Measurements from ENCODE around the gene ENOX2.

ENOX2 gene

DNA sequence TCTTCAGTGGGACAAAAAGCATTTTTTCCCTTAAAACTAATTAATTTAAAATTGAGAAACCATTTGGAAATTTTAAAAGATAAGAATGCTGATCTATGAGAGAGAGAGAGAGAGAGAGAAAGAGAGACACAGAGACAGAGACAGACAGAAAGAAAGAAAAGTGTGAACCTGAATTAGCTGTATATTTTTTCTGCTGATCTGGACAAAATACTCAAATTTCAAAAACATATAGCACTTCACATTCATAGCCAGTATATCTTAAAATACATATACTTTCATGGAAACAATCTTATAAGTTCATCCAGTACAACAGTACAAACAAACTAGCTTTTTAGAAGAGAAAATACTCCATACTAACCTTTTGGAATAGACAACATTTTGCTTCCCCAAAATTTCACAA, 18.4 kb downstream of the ENOX2 start:
- no peak for DNase-seq

DNA sequence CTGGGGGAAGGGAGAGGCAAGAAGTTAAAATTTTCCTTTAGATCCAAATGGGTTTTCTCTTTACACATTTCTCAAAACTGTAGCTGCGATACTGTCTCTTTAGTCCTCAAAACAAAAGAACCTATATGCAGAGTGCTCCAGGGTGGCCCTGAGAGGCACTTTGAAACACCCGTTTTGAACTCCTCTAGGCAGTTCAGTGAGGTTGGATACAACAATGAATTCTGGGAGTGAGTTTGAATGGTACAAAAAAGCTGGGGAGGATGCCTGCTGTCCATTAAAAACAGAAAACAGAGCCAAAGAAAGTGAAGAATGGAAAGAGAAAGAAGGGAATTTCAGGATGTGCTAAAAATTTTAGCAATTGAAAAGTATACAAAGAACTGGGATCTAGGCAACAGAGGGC, 23.1 kb downstream of the ENOX2 start:
- DNase-seq, result no peak

DNA sequence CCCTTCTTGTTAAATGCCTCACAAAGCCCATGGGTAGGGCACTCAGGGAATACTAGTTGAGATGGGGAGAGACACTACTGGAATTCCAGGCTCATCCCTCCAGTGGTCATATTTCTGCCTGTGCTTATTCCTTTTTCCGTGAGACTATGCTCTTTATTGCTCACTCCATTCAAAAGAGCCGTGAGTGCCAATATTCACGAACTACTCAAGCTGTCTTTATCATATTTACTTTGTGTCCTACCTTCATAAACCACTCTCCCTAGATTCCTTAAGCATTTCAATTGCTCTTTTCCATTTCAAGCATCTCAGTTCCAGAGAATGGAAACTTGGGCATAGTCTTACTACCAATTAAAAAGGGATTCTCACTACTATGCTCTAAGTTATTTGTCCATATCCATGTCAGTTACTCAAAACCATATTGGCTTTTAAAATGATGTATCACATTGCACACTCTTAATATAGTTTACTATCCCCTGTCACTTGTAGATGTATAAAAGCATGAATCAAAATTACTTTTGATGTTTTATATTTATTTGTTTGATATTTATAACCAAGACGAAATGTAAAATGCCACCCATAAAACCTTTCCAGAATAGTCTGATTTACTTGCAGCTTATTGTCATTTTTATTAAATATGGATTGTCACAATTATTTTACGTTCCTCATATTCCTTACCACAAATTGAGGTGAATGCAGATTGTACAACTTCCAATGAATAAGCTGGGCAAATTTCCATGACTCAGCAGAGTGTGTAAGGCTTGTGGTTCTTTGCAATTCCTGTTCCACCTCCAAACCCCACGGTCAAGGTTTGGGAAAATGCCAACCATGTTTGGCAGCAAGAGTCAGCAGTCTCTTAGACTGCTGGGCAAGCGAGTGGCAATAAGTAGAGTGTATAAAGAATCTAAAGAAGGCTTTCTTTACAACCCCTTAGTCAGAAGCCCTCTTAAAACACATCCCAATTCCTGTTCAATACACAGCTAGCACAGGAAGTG, 24.4 kb downstream of the ENOX2 start:
- no peak for DNase-seq

DNA sequence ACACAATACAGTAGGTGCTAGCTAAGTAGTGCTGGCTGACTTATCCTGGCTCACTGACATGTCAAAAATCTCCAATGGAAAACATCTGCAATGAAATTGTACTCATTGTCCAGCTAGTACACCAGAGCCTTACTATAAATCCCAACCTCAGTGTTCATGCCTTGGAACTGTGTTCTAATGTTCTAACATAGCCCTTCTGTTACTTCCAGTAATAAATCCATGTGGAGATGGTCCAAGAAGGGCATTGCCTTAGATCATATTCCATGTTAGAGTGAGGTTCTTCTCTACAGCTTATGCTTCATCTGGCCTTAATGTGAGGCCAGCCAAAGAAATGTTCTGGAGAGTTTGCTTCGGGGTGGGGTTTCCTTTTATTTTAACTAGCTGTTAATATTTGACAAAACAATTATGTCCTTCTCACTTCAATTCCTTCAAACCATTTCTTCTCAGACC, 25.1 kb downstream of the ENOX2 start:
- DNase-seq, result no peak

DNA sequence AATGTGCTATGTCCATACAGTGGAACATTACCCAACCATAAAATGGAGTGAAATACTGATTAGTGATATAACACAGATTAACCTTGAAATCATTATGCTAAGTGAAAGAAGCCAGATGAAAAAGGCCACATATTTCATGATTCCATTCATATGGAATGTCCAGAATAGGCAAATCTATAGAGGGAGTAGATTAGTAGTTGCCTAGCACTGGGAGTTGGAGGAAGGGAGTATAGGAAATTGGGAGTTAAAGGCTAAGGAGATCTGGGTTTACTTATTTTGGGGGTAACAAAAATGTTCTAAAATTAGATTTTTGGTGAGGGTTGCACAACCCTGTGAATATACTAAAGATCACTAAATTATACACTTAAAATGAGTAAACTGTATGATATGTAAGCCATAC, 26.8 kb downstream of the ENOX2 start:
- DNase-seq, result no peak

DNA sequence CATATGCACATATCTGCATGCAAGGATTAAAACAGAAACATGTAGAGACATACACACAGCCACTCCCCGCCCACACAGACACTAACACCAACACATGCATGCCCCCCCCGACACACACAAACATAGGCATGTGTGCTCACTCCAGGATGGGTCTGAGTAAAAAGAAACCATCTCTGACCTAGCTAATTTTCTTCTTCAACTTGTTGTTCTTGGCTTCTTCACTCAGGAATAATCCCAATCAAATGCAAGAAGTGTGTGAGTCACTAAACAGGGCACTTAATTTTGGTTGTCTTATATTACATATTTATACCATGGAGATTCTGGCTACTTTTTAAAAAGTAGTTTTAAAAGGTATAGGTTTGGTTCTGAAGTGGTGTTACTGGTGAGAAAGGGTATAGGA, 28.3 kb downstream of the ENOX2 start:
- DNase-seq, result no peak

DNA sequence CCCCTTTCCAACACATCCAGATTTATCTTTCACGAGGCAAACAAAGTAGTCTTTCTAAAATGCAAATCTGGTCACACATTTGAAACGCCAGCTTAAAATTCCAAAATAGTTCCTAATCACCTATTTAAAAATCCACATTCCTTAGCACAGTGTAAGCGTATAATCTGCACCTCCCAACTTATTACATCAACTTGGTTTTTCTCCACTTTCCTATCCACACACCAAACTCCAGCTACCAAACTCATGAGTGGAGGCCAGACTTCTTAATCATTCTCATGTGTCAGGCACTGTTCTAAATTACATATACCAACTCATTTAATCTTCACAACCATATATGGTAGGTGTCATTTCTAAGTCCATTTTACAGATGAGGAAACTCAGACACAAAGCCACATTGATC, 33.8 kb downstream of the ENOX2 start:
- DNase-seq, result no peak

DNA sequence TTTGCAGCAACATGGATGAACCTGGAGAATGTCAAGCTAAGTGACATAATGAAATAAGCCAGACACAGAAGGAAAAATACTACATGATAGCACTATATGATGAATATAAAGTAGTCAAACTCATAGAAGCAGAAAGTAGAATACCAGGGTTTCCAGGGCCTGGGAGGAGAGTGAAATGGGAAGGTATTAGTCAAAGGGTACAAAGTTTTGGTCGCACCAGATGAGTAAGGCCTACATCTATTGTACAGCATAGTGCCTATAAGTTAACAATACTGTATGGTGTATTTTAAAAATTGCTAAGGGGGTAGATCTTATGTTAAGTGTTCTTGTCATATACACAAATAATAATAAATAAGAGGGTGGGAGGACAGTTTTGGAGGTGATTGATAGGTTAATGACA, 41.5 kb downstream of the ENOX2 start:
- no peak for DNase-seq

DNA sequence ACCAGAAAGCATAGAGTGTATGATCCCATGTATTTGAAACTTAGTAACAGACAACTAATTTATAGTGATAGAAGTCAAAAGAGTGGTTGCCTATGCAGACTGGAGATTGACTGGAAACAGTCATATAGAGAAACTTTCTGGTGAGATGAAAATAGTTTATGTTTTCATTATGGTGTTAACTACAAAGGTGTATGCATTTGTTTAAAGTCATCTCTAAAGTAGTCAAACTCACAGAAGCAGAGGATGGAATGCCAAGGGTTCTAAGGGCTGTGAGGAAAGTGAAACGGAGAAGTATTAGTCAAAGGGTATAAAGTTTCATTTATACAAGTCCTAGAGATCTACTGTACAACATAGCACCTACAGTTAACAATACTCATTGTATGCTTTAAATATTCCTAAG, 45.8 kb downstream of the ENOX2 start:
- no peak for DNase-seq

DNA sequence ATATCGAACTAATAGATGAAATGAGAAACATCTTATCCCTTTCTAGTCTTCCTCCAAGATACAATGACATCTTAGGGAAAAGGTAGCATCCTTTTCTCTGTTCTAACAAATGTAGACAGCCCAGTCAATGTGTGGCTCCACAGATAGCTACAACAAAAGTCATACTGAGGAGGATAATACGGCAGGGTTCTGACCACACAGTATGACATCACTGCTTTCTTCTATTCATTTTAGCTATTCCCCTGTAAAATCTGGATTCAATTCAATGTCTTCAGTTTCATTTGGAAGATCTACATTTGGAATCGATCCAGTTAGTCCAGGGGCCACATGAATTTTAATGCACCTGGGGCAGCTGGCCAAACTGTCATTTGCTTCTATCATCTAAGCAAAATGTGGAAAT, 51.4 kb downstream of the ENOX2 start:
- peak in 1 of 2 experiments; percentile 2 for DNase-seq

DNA sequence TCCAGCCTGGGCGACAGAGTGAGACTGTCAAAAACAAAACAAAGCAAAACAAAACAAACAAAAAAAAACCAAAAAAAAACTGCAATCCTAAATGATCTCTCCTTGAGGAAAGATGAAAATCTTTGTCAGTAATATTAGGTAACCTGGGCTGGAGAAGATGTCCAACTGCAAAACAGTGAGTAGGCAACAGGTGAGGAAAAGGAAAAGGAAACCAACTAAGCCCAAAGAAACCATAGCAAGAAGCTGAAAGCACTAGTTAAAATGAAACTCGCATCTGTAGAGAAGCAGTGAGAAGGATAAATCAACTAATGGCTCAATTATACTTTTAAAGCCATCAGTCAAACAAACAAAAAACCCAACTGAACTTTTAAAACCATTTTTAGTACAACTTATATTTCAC, 54.2 kb downstream of the ENOX2 start:
- no peak for DNase-seq

DNA sequence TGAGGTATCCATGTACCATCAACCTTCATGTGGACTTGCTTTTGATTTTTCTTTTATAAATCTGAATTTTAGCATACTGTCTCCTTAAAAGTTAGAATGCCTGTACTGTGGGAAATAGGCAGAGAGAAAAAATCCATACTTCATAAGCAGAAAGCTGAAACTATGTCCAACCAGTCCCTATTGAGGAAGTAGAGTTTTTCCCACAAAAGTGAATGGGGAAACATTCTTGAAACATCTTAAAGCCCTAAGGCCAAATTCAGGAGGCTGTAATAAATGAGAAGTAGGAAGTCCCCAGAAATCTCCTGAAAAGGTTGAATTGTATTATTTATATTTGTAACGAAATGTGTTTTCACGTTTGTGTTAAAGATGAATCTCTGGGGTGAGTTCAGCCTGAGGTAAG, 56.3 kb downstream of the ENOX2 start:
- no peak for DNase-seq

DNA sequence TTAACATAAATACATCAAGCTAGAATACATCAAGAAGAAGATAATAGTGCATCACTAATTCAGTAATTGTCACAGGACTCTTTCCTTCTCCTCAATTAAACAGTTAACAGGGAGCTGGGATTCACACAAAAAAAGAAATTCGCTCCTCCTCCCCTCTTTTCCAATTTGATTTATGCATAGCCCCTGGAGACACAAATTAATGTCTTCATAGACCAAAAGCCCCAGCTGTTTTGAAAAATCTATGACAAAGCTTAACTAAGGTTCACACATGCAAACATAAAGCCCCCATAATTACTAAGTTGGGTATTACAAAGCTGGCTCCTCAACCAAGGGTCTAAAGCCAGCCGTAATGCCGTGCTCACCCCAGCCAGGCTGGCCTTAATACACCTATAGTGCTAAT, 61.2 kb downstream of the ENOX2 start:
- DNase-seq, result no peak

DNA sequence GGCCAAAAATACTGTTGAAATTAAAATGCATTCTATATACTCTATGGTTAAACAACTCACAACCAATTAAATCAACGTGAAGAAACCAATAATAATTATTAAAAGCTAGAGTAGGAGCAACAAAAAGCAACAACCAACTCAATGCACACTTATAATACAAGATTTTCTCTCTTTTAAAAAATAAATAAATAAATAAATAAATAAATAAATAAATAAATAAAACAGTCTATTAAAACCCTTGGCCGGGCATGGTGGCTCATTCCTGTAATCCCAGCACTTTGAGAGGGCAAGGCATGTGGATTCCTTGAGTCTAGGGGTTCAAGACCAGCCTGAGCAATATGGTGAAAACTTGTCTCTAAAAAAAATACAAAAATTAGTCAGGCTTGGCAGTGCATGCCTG, 62.7 kb downstream of the ENOX2 start:
- no peak for DNase-seq

DNA sequence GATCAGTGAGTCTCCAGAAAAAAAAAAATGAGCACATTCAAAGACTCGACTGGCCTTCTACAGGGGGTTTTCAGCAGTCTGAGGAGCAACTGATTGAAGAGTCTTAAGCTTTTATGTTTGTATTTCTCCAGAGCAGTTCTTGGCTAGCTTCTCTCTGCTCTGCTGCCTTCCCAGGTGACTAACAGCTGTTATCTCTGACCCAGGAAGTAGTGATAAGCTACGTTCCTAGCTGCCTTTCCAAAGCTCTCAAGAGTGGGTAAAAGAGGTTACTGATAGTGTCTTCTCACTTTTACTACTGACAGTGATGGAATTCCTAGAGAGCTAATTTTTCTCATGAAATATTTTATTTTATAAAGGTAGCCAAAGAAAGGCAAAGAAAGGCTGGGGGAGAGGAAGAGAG, 66.6 kb downstream of the ENOX2 start:
- DNase-seq, result no peak

DNA sequence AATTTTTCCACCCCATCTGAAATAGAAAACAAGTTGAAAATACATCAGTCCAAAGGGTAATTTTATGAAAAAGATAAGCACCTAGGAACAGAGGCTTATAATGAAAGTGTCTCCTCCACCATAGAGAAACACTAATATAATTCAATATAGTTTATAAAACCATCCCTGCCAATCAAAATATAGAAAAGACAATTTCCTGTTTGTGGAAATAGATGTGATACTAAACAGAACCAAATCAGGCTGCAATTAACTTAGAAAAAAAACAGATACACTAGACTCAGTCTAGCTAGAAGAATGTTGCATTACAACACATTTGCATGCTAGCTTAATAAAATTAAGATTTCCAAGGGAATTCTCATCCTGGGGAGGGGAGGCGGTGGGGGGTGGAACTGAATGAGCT, 68.2 kb downstream of the ENOX2 start:
- no peak for DNase-seq

DNA sequence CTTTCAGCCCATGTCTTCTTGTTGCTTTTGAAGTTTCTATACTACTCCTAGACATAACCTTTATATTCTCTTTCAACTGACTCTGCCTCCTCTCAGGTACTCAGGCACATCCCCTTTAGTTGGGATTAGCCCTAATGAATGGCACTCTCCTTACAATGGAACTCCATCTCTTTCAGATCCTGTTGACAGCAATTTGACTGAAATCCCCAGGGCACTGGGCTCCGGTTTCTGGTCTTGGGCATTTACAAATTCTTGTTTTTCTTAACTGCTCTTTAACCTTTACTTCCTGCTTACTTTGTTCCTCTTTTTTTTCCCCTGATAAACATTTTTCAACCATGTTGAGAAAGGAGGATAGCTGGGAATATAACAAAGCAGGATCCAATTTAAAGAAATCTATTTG, 68.9 kb downstream of the ENOX2 start:
- no peak for DNase-seq

DNA sequence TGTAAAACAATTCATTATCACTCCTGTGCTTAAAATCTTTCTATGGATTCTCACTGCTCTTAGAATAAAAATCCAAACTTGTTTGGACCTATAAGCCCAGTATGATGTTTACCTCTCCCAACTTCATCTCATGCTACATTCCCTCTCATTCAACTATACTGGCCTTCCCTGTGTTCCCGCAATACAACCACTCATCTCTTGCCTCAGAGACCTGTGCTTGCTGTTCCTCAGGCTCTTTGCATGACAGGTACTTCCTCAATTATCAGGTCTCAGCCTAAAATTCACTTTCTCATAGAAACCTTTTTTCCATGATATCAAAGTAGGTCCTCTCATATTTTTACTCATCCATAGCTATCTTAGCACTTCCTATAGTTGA, 71.7 kb downstream of the ENOX2 start:
- DNase-seq, result no peak

DNA sequence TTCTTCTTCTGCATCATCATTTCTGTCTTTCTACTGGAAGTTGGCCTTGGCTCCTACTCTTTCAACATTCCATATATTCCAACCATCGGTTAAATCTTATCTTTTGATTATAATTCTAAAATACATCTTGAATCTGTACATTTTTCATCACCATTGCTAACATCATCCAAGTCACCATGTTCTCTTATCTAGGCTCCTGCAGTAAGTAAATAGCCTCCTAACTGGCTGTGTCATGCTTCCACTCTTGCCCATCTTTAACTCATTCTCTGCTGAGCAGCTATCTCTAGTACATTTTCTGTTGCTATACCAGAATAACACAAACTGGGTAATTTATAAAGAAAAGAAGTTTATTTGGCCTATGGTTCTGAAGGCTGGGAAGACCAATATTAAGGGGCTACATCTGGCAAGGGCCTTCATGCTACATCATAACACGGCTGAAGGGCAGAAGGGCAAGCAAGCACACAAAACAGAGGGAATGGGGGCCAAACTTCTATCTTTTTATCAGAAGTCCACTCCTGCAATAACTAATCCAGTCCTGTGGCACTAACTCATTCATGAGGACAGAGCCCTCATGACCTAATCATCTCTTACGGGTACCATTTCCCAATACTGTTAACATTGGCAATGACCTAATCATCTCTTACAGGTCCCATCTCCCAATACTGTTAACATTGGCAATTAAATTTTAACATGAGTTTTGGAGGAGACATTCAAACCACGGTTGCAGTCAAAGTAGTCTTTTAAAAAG, 72.2 kb downstream of the ENOX2 start:
- DNase-seq, result no peak

DNA sequence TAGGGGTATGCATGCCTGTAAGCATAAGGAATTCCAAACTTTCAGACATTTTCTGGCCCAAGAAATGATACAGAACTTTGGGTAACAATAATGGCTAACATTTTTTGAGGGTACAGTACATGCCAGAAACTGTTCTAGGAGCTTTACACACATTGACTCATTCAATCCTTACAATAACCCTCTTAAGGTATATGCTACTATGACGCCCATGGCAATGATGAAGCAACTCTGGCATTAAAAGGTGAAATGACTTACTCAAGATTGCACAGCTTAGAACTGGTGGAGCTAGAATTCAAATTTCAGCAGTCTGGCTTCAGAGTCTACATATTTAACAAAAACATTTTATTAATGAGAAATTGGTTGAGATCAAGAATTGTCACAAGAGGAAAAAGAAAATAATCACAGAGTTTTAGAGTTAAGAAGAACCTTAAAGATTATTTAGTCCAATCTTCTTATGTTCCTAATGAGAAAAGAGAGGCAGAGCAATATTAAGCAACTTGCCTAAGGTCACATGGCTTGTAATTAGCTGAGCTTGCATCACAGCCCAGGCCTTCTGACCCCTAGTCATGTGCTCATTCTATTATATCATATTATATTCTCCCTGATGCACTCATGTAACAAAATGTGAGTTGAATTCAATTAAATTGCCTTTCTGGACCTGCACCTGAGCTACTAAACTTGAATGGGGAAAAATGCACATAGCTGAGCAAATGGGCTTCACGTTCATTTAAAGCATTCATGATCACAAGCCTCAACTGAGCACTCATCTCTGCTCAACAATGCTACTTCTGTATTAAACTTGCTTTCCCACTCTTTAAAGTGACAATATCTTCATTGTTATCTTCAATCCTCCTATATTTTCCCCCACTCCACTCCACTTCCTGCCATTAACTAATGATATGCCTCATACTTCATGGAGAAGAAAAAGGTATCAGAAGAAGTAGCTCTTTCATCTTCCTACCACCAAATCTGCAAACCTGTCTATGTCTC, 73.2 kb downstream of the ENOX2 start:
- DNase-seq, result no peak

DNA sequence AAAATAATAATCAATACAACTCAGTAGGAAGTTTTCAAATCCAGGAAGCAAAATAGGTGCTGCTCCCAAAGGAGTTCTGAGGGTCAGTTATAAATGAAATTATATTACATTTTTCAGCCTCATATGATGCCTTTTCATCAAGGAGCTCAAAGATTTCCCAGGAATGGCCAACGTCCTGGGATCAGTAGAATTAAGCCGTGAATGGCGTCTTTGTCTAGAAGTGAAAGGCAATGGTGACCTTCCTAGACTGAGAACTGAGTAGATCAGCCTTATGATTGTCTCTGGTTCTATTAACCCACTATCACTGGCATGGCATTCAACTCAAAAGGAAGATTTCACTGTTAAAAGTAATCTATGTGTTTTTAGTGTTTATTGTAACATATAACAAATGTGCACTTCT, 74.4 kb downstream of the ENOX2 start:
- DNase-seq, result no peak

DNA sequence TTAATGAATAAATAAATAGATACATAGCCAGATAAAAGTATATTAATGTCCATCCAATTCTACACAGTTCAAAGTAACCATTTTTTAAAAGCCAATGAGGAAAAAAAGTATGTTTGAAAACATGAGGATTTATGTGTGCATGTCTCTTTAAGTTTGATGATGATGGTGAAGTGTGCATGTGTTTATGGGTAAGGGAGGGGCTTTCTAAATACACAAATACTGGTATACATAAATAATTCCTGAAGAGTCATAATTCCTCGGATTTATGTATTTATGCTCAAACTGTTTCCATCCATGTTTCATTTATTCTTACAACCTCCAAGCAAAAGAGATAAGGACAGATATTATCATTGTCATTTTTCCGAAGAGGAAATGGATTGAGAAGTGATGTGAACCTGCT, 75.4 kb downstream of the ENOX2 start:
- no peak for DNase-seq

DNA sequence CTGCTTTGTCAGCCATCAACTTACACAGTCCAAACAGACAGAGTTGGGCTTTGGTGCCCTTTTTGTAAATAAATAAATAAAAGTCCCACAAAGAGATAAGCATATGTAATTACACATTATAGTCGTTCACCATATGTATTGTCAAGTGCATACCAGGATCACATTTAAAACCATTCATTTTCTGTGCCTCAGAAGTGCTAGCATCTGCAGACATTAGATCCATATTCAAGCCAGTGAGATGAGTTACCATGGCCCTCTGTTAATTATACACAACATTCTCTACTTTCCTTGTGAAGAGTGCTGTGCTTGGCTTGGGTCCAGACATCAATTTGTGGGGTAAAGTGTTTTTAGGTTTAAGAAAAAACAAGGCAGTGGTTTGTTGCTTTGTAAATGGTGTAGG, 76.8 kb downstream of the ENOX2 start:
- no peak for DNase-seq
